GM23248 (cell line): ENCODE data around the gene KMT2A. TPM values are rescaled to one million over a fixed set of nuclear protein-coding genes. Genes with fewer than 3 reads are reported as not detected.

Experiments
- DNase-seq: peaks from one replicate; pipeline ENCODE4 v3.0.0-alpha.2; 2015
- H2AFZ ChIP-seq: fragments of 200-600 bp; sonication (generic); 2 replicates; pipeline ENCODE4 v1.6.1; 2016; ENCODE audit warnings: antibody characterized with exemption
- H3F3A ChIP-seq: fragments of 200-600 bp; sonication (generic); 2 replicates; pipeline ENCODE4 v1.6.1; 2016; ENCODE audit warnings: mild to moderate bottlenecking, antibody characterized with exemption, mixed run types; ENCODE audit not compliant: insufficient read depth
- H3K27ac ChIP-seq: fragments of 200-600 bp; sonication (generic); 2 replicates; pipeline ENCODE4 v1.5.1; 2016; ENCODE audit warnings: mild to moderate bottlenecking
- H3K27me3 ChIP-seq: fragments of 200-600 bp; sonication (generic); replicated peaks from 2 replicates; pipeline ENCODE4 v1.6.1; 2016; ENCODE audit warnings: mild to moderate bottlenecking; ENCODE audit not compliant: insufficient read depth
- H3K36me3 ChIP-seq: fragments of 200-600 bp; sonication (generic); 2 replicates; pipeline ENCODE4 v1.6.1; 2016; ENCODE audit warnings: low read depth, mild to moderate bottlenecking
- H3K4me1 ChIP-seq: fragments of 200-600 bp; sonication (generic); 2 replicates; pipeline ENCODE4 v1.6.1; 2016; ENCODE audit warnings: mild to moderate bottlenecking; ENCODE audit not compliant: insufficient read depth
- H3K4me2 ChIP-seq: fragments of 200-600 bp; sonication (generic); one replicate; pipeline ENCODE4 v1.6.1; 2016; ENCODE audit warnings: mild to moderate bottlenecking; ENCODE audit not compliant: unreplicated experiment
- H3K4me3 ChIP-seq: fragments of 200-600 bp; sonication (generic); 2 replicates; pipeline ENCODE4 v1.5.1; 2016; ENCODE audit warnings: mild to moderate bottlenecking
- H3K79me2 ChIP-seq: fragments of 200-600 bp; sonication (generic); 2 replicates; pipeline ENCODE4 v1.6.1; 2016; ENCODE audit warnings: mild to moderate bottlenecking; ENCODE audit not compliant: insufficient read depth
- H3K9ac ChIP-seq: fragments of 200-600 bp; sonication (generic); 2 replicates; pipeline ENCODE4 v1.6.1; 2016; ENCODE audit warnings: mild to moderate bottlenecking
- H3K9me2 ChIP-seq: fragments of 200-600 bp; sonication (generic); 2 replicates; pipeline ENCODE4 v1.6.1; 2016; ENCODE audit warnings: mixed run types, mild to moderate bottlenecking, moderate library complexity; ENCODE audit not compliant: insufficient read depth
- H3K9me3 ChIP-seq: fragments of 200-600 bp; sonication (generic); one replicate; pipeline ENCODE4 v1.6.1; 2017; ENCODE audit warnings: low read depth
- H4K20me1 ChIP-seq: fragments of 200-600 bp; sonication (generic); 2 replicates; pipeline ENCODE4 v1.6.0; 2016; ENCODE audit not compliant: insufficient read depth
- EZH2 ChIP-seq: fragments of 200-600 bp; sonication (generic); IDR thresholded peaks from 2 replicates; pipeline ENCODE4 v1.6.1; 2018; ENCODE audit warnings: antibody characterized with exemption, mild to moderate bottlenecking; ENCODE audit not compliant: insufficient read depth, poor library complexity, severe bottlenecking
- EZH2phosphoT487 ChIP-seq: fragments of 200-600 bp; sonication (generic); IDR thresholded peaks from 2 replicates; pipeline ENCODE4 v1.6.1; 2018; ENCODE audit warnings: antibody characterized with exemption, moderate library complexity, mild to moderate bottlenecking, low read depth; ENCODE audit not compliant: insufficient read depth
- WGBS, 2 experiments: methylation state at CpG; one replicate each; pipeline ENCODE4 v1.1.6; 2015 to 2017; ENCODE audit warnings: low lambda C conversion rate in 2 of 2, low coverage in 1 of 2; ENCODE audit errors: missing lambda C conversion rate in 2 of 2; 5-methylcytosine and 5-hydroxymethylcytosine counted together
- in situ Hi-C: fragments of 300-500 bp; cut with MboI; formaldehyde crosslinking; loops from 2 replicates; pipeline ENCODE4 v1.15.0; 2020
- polyA plus RNA-seq: library from polyadenylated mRNA; unstranded; fragments of >200 nt; fragmentation: Nextera tagmentation; extraction: Ambion mirVana; gene quantifications from 2 replicates; pipeline ENCODE4 v1.2.1, GENCODE V29; 2016
- total RNA-seq: library from RNA; depleted of rRNA; stranded (reverse); fragments of >200 nt; shearing (Covaris generic); gene quantifications from 2 replicates; pipeline ENCODE4 v1.2.3, GENCODE V29; 2014

The KMT2A gene
- total and polyA plus RNA-seq, 2 experiments from 2014 or later: 7.6 to 19.1 TPM

GRCh38 chr11:118410055-118410745, 26.1 kb upstream of the KMT2A start:
- no peak overlapping the region for H3K27ac ChIP-seq
- no peak for DNase-seq
- H3K36me3 ChIP-seq: peaks cover 25% of the 10 kb centered on the region
- H3K9me2 ChIP-seq: no peaks in the 10 kb centered on the region
- H3K9me3 ChIP-seq: no peaks in the 10 kb centered on the region
- H3K4me1 ChIP-seq: peaks cover 1% of the 10 kb centered on the region; the same call in 1 of the 2 replicates
- 89 to 90% methylated on average over 7 of the region's 7 CpGs for WGBS, 2 experiments
- no peaks in the 10 kb centered on the region for H3K27me3 ChIP-seq
- peaks cover 4% of the 10 kb centered on the region; the same call in 1 of the 2 replicates for H4K20me1 ChIP-seq
- H3K9ac ChIP-seq: no peak overlapping the region
- peaks cover 20% of the 10 kb centered on the region for H3F3A ChIP-seq
- H3K79me2 ChIP-seq: peaks cover 49% of the 10 kb centered on the region
- H3K4me3 ChIP-seq: no peak overlapping the region
- TF ChIP-seq EZH2 (no peak), EZH2phosphoT487 (no peak)
- in situ Hi-C loops: no loop called here
- H3K4me2 ChIP-seq: no peak overlapping the region
- H2AFZ ChIP-seq: no peak overlapping the region

- Histone ChIP-seq H3K9me2 (no peaks in the 10 kb centered on the region), H3K4me3 (no peak overlapping the region), H3K9me3 (no peaks in the 10 kb centered on the region), H3K4me1 (peaks cover 12% of the 10 kb centered on the region), H2AFZ (no peak overlapping the region), H3K36me3 (peaks cover 25% of the 10 kb centered on the region), H4K20me1 (no peaks in the 10 kb centered on the region), H3K27me3 (no peaks in the 10 kb centered on the region), H3K27ac (no peak overlapping the region), H3F3A (peaks cover 33% of the 10 kb centered on the region), H3K79me2 (peaks cover 35% of the 10 kb centered on the region), H3K4me2 (no peak overlapping the region), H3K9ac (no peak overlapping the region)
- 89 to 95% methylated on average over 4 of the region's 4 CpGs for WGBS, 2 experiments
- TF ChIP-seq EZH2phosphoT487 (no peak), EZH2 (no peak)
- no peak for DNase-seq
- in situ Hi-C loops: no loop called here
Measured at GRCh38 chr11:118411530-118411929, 24.8 kb upstream of the KMT2A start.

- TF ChIP-seq EZH2phosphoT487 (no peak), EZH2 (no peak)
- no peaks in the 10 kb centered on the region for H3K27me3 ChIP-seq
- in situ Hi-C loops: no loop called here
- H3K27ac ChIP-seq: no peak overlapping the region
- H2AFZ ChIP-seq: no peak overlapping the region
- no peaks in the 10 kb centered on the region for H3K9me3 ChIP-seq
- no peak overlapping the region for H3K4me3 ChIP-seq
- H3K4me1 ChIP-seq: peaks cover 12% of the 10 kb centered on the region
- peaks cover 17% of the 10 kb centered on the region for H3K36me3 ChIP-seq
- H3F3A ChIP-seq: peaks cover 33% of the 10 kb centered on the region
- 90 to 98% methylated on average over 1 of the region's 1 CpG for WGBS, 2 experiments
- H3K79me2 ChIP-seq: peaks cover 21% of the 10 kb centered on the region
- no peak overlapping the region for H3K9ac ChIP-seq
- no peak for DNase-seq
- no peak overlapping the region for H3K4me2 ChIP-seq
- no peaks in the 10 kb centered on the region for H4K20me1 ChIP-seq
- no peaks in the 10 kb centered on the region for H3K9me2 ChIP-seq
Measured at GRCh38 chr11:118412921-118413320, 23.4 kb upstream of the KMT2A start.

- peaks cover 12% of the 10 kb centered on the region for H3K4me1 ChIP-seq
- H3K79me2 ChIP-seq: peaks cover under 1% of the 10 kb centered on the region
- H3K27ac ChIP-seq: peak overlapping the region; percentile 71
- no peak overlapping the region for H3K4me3 ChIP-seq
- H4K20me1 ChIP-seq: no peaks in the 10 kb centered on the region
- peak overlapping the region; percentile 36; the same call in 1 of the 2 replicates for H3K9ac ChIP-seq
- no peak overlapping the region for H2AFZ ChIP-seq
- H3K9me2 ChIP-seq: no peaks in the 10 kb centered on the region
- no peaks in the 10 kb centered on the region for H3K27me3 ChIP-seq
- peak overlapping the region; percentile 46 for H3K4me2 ChIP-seq
- in situ Hi-C loops: no loop called here
- H3K9me3 ChIP-seq: no peaks in the 10 kb centered on the region
- DNase-seq: no peak
- no peaks in the 10 kb centered on the region for H3K36me3 ChIP-seq
- TF ChIP-seq EZH2 (no peak), EZH2phosphoT487 (no peak)
- WGBS, 2 experiments: 95 to 97% methylated on average over 8 of the region's 8 CpGs
- H3F3A ChIP-seq: peaks cover 26% of the 10 kb centered on the region
Measured at GRCh38 chr11:118415062-118415738, 21.1 kb upstream of the KMT2A start.
